HepG2 (cell line): Measurements from ENCODE around the gene ANO10. TPM values are rescaled to one million over a fixed set of nuclear protein-coding genes. Genes with fewer than 3 reads are reported as not detected.

ENCODE experiments used
- ATAC-seq: fragments of 200-7000 bp; cut with Tn5 transposase; 3 replicates; pipeline ENCODE4 v1.9.1; 2020; ENCODE audit warnings: mild to moderate bottlenecking, moderate library complexity
- BruUV-seq: library from RNA; stranded (reverse); fragments of 400-500 nt; replicated peaks from 2 replicates; lab custom pipeline; 2021; lab: Mats Ljungman, UMichigan
- CTCF ChIA-PET: fragments of 300-600 bp; formaldehyde crosslinking; extraction: SDS; loops from one replicate; lab custom pipeline; 2021; ENCODE audit warnings: low total read pairs, inconsistent platforms, low intra/inter-chr PET ratio; lab: Yijun Ruan, JAX
- POLR2A ChIA-PET: fragments of 350-600 bp; sonication (Branson Sonifier 250); formaldehyde crosslinking; loops from one replicate; lab custom pipeline; 2020; ENCODE audit warnings: antibody characterized with exemption, inconsistent platforms; lab: Yijun Ruan, JAX
- DNase-seq: peaks from one replicate; pipeline ENCODE4 v3.0.0-alpha.2; 2015; ENCODE audit warnings: low spot score
- FAIRE-seq: peaks from 3 replicates; lab custom pipeline; 2011; peaks lifted over from hg19 to GRCh38; lab: Jason Lieb, UNC
- H2AFZ ChIP-seq: one replicate; pipeline ENCODE4 v1.6.1; 2011; ENCODE audit warnings: low read length, inconsistent platforms
- H3K27ac ChIP-seq: fragments of 300-600 bp; 3 replicates; pipeline ENCODE4 v1.8.0; 2011; ENCODE audit warnings: mixed run types, mild to moderate bottlenecking, mixed read lengths, low read length, inconsistent platforms; ENCODE audit not compliant: insufficient read depth; ENCODE audit errors: extremely low read length
- H3K27me3 ChIP-seq, 2 experiments: fragments of 200-600 bp in 1 of 2; 2 replicates in 1 of 2; 3 replicates in 1 of 2; pipeline versions ENCODE4 v1.6.0 to v1.8.0; 2011; ENCODE audit warnings: low read length in 2 of 2, mild to moderate bottlenecking in 2 of 2, moderate library complexity in 2 of 2, inconsistent platforms in 1 of 2; ENCODE audit not compliant: insufficient read depth in 2 of 2, control insufficient read depth in 1 of 2
- H3K36me3 ChIP-seq, 2 experiments: fragments of 200-600 bp in 1 of 2; replicated peaks in 1 of 2; 2 replicates in 1 of 2; 3 replicates in 1 of 2; pipeline versions ENCODE4 v1.5.1 to v1.8.0; 2011; ENCODE audit warnings: low read length in 2 of 2, inconsistent platforms in 1 of 2; ENCODE audit not compliant: insufficient read depth in 2 of 2, control insufficient read depth in 1 of 2
- H3K4me1 ChIP-seq: 2 replicates; pipeline ENCODE4 v1.5.1; 2012; ENCODE audit warnings: low read length, inconsistent platforms; ENCODE audit not compliant: insufficient read depth
- H3K4me2 ChIP-seq: 2 replicates; pipeline ENCODE4 v1.6.0; 2011; ENCODE audit warnings: low read depth, low read length, inconsistent platforms
- H3K4me3 ChIP-seq, 3 experiments: fragments of 200-600 bp in 1 of 3; sonication (generic), shearing (Covaris generic) in 1 of 3; replicated peaks in 1 of 3; 2 replicates each; pipeline ENCODE4 v1.5.1; 2011 to 2016; ENCODE audit warnings: low read length in 3 of 3, inconsistent platforms in 2 of 3, low read depth in 2 of 3, mild to moderate bottlenecking in 2 of 3, control low read depth in 1 of 3, mixed read lengths in 1 of 3; ENCODE audit not compliant: insufficient read depth in 1 of 3
- H3K79me2 ChIP-seq: one replicate; pipeline ENCODE4 v1.6.1; 2011; ENCODE audit warnings: low read length, inconsistent platforms; ENCODE audit not compliant: insufficient read depth
- H3K9ac ChIP-seq: 2 replicates; pipeline ENCODE4 v1.6.0; 2011; ENCODE audit warnings: mild to moderate bottlenecking, low read depth, low read length, inconsistent platforms; ENCODE audit not compliant: insufficient read depth
- H3K9me3 ChIP-seq: 2 replicates; pipeline ENCODE4 v1.5.1; 2012; ENCODE audit warnings: mild to moderate bottlenecking, low read length
- H4K20me1 ChIP-seq: 2 replicates; pipeline ENCODE4 v1.6.0; 2011; ENCODE audit warnings: inconsistent platforms, mild to moderate bottlenecking, low read length, moderate library complexity; ENCODE audit not compliant: insufficient read depth
- CREM ChIP-seq, 2 experiments: sonication (generic) in 1 of 2; formaldehyde crosslinking in 1 of 2; IDR thresholded peaks; 2 replicates each; pipeline versions ENCODE4 v1.4.0 to v1.6.1; 2016 to 2020; ENCODE audit warnings: antibody characterized with exemption in 1 of 2, mild to moderate bottlenecking in 1 of 2, missing genetic modification reagents in 1 of 2
- FOSL1 ChIP-seq: sonication (generic); formaldehyde crosslinking; IDR thresholded peaks from 2 replicates; pipeline ENCODE4 v1.9.0; 2021; ENCODE audit warnings: missing genetic modification reagents, borderline replicate concordance
- HOXA5 ChIP-seq: sonication (generic); formaldehyde crosslinking; IDR thresholded peaks from 2 replicates; pipeline ENCODE4 v1.4.0; 2020; ENCODE audit warnings: missing genetic modification reagents
- KDM5B ChIP-seq: sonication (generic); formaldehyde crosslinking; IDR thresholded peaks from 2 replicates; pipeline ENCODE4 v1.4.0; 2020; ENCODE audit warnings: missing genetic modification reagents, mild to moderate bottlenecking, borderline replicate concordance
- NAIF1 ChIP-seq: sonication (generic); formaldehyde crosslinking; IDR thresholded peaks from 2 replicates; pipeline ENCODE4 v1.5.0; 2020; ENCODE audit warnings: mild to moderate bottlenecking, missing genetic modification reagents, borderline replicate concordance
- POLR2AphosphoS5 ChIP-seq: IDR thresholded peaks from 2 replicates; pipeline ENCODE4 v1.6.1; 2012; ENCODE audit warnings: low read depth, low read length
- YEATS4 ChIP-seq: sonication (generic); formaldehyde crosslinking; IDR thresholded peaks from 2 replicates; pipeline ENCODE4 v1.4.0; 2020; ENCODE audit warnings: missing genetic modification reagents, borderline replicate concordance
- ZFP82 ChIP-seq: sonication (generic); formaldehyde crosslinking; IDR thresholded peaks from 2 replicates; pipeline ENCODE4 v1.5.1; 2020; ENCODE audit warnings: mild to moderate bottlenecking, missing genetic modification reagents, borderline replicate concordance
- ZNF160 ChIP-seq: sonication (generic); formaldehyde crosslinking; IDR thresholded peaks from 2 replicates; pipeline ENCODE4 v1.8.0; 2022; ENCODE audit warnings: mild to moderate bottlenecking, inconsistent platforms, missing genetic modification reagents
- ZNF317 ChIP-seq: sonication (generic); formaldehyde crosslinking; IDR thresholded peaks from 2 replicates; pipeline ENCODE4 v1.5.0; 2020; ENCODE audit warnings: mild to moderate bottlenecking, missing genetic modification reagents
- ZNF501 ChIP-seq: sonication (generic); formaldehyde crosslinking; IDR thresholded peaks from 2 replicates; pipeline ENCODE4 v1.5.1; 2020; ENCODE audit warnings: mild to moderate bottlenecking, moderate library complexity, missing genetic modification reagents
- ZNF572 ChIP-seq: sonication (generic); formaldehyde crosslinking; IDR thresholded peaks from 2 replicates; pipeline ENCODE4 v1.5.1; 2020; ENCODE audit warnings: mild to moderate bottlenecking, missing genetic modification reagents
- ZNF672 ChIP-seq: sonication (generic); formaldehyde crosslinking; IDR thresholded peaks from 2 replicates; pipeline ENCODE4 v1.8.1; 2022; ENCODE audit warnings: missing genetic modification reagents
- WGBS: methylation state at CpG from one replicate; pipeline ENCODE4 v1.1.6; 2017; ENCODE audit warnings: low lambda C conversion rate; 5-methylcytosine and 5-hydroxymethylcytosine counted together
- in situ Hi-C: cut with HindIII; loops from 2 replicates; pipeline ENCODE4 v1.10.0; 2017; ENCODE audit warnings: low pct_unique_long_range_greater_than_20kb; ENCODE audit not compliant: extremely low pct_ligation_motif_present
- intact Hi-C: fragments of 100-400 bp; cut with micrococcal nuclease; formaldehyde crosslinking; loops from one replicate; pipeline ENCODE4 v1.10.0; 2022; ENCODE audit not compliant: unreplicated experiment
- polyA plus RNA-seq, 8 experiments: library from polyadenylated mRNA; depleted of rRNA in 3 of 8; stranded (reverse) in 7 of 8; unstranded in 1 of 8; fragments of >200 nt; fragmentation: Illumina TruSeq in 4 of 8; extraction: Trizol in 4 of 8; gene quantifications; 2 replicates each; pipeline versions ENCODE4 v1.2.1 to v1.2.3, GENCODE V29; 2011 to 2016; ENCODE audit warnings: low read depth in 4 of 8, missing spikeins in 1 of 8, mixed read lengths in 1 of 8; ENCODE audit not compliant: insufficient read depth in 1 of 8
- total RNA-seq, 5 experiments: library from RNA; depleted of rRNA; stranded (reverse); fragments of >200 nt; fragmentation: Illumina TruSeq; extraction: Trizol; gene quantifications; 2 replicates each; pipeline ENCODE4 v1.2.3, GENCODE V29; 2016; ENCODE audit warnings: low read depth in 1 of 5
- TF ChIP-seq, protein P1 (sequence below): sonication (generic); formaldehyde crosslinking; IDR thresholded peaks from 2 replicates; pipeline ENCODE4 v1.5.1; 2020; ENCODE audit warnings: mild to moderate bottlenecking, missing genetic modification reagents
- TF ChIP-seq, protein P2 (sequence below): IDR thresholded peaks from 2 replicates; pipeline ENCODE4 v1.6.1; 2018; ENCODE audit warnings: missing genetic modification reagents

Gene ANO10
- total and polyA plus RNA-seq, 2 of the 13 experiments (the other 11 are each of a cell fraction or from before 2014, with no cell fraction given), result 10.4 to 13.1 TPM

DNA sequence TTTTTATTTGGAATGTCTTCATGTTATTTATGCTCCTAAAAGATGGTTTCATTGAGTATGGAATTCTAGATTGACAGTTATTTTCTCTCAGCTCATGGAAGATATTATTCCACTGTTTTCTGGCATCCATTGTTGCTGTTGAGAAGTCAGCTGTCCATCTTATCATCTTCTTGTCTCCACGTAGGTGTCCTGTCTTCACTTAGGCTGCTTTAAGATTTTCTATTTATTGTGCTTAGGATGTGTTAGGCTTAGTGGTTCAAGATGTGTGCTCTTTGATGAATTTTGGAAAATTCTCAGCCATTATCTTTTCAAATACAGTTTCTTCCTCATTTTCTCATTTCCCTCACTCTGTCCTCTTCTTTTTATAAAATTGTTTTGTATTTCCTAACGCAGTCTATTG is 283.5 kb downstream of the ANO10 start:
- H2AFZ ChIP-seq, result no peak overlapping the region
- H3K4me2 ChIP-seq, result no peak overlapping the region
- peaks cover 23 to 70% of the 10 kb centered on the region in 2 experiments for H3K36me3 ChIP-seq
- ATAC-seq (no peak), DNase-seq (no peak)
- H3K27ac ChIP-seq, result no peak overlapping the region
- no peaks in the 10 kb centered on the region for H3K27me3 ChIP-seq
- H3K79me2 ChIP-seq, result peaks cover 17% of the 10 kb centered on the region
- TF ChIP-seq ZNF572, result no peak
- TF ChIP-seq, protein P1, sequence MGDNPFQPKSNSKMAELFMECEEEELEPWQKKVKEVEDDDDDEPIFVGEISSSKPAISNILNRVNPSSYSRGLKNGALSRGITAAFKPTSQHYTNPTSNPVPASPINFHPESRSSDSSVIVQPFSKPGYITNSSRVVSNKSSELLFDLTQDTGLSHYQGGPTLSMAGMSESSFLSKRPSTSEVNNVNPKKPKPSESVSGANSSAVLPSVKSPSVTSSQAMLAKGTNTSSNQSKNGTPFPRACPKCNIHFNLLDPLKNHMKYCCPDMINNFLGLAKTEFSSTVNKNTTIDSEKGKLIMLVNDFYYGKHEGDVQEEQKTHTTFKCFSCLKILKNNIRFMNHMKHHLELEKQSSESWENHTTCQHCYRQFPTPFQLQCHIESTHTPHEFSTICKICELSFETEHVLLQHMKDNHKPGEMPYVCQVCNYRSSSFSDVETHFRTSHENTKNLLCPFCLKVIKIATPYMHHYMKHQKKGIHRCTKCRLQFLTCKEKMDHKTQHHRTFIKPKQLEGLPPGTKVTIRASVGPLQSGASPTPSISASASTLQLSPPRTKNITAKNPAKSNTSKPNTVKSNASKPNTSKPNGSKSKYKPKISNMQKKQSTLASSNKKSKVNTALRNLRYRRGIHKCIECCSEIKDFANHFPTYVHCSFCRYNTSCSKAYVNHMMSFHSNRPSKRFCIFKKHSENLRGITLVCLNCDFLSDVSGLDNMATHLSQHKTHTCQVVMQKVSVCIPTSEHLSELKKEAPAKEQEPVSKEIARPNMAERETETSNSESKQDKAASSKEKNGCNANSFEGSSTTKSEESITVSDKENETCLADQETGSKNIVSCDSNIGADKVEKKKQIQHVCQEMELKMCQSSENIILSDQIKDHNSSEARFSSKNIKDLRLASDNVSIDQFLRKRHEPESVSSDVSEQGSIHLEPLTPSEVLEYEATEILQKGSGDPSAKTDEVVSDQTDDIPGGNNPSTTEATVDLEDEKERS (CRISPR knock-in tag), result 0 out of 2 replicates have a peak, but pooled peaks have one; percentile 75
- peak; percentile 100 for TF ChIP-seq ZNF317 (CRISPR knock-in tag)
- TF ChIP-seq, all 625 proteins: peak for 2
- Histone ChIP-seq H3K9ac (no peak overlapping the region), H3K4me1 (no peaks in the 10 kb centered on the region), H3K4me3 (no peak overlapping the region), H3K9me3 (peaks cover 22% of the 10 kb centered on the region), H4K20me1 (no peaks in the 10 kb centered on the region)
- in situ Hi-C loops, result no loop called here
- no peak for FAIRE-seq
- WGBS, result 91% methylated on average over 2 of the region's 2 CpGs
- ChIA-PET CTCF (no interaction called here), POLR2A (no interaction called here)
- BruUV-seq, result no TSS peak
- intact Hi-C loops, result loop anchor here (5.0 kb wide), 1 partner anchor 51 kb away; the partner anchor contains the start of gene SNRK

DNA sequence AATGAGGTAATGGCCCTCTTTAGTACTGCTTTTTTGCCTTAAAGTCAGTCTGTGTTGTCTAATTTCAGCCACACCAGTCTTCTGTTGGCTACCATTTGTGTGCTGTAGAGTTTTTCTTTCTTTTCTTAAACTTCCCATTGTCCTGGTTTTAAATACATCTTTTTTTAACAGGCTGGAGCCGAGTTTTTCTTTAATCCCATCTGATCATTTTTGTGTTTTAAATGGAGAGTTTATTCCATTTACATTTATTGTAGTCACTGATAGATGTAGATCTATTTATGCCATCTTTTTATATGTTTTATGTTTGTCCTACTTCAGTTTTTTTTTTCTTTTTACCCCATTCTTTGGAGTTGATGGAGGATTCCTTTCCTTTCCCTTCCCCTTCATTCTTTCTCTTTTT is 286.0 kb downstream of the ANO10 start:
- H3K27me3 ChIP-seq, result no peaks in the 10 kb centered on the region
- no peaks in the 10 kb centered on the region for H3K4me1 ChIP-seq
- peaks cover 22% of the 10 kb centered on the region for H3K9me3 ChIP-seq
- H3K27ac ChIP-seq, result no peak overlapping the region
- in situ Hi-C loops (no loop called here), intact Hi-C loops (loop anchor here (5.0 kb wide), 1 partner anchor 48 kb away; the partner anchor contains the start of gene SNRK)
- CTCF ChIA-PET, result no interaction called here
- H3K9ac ChIP-seq, result no peak overlapping the region
- no peak overlapping the region for H3K4me2 ChIP-seq
- H4K20me1 ChIP-seq, result peaks cover 9% of the 10 kb centered on the region; the same call in 1 of the 2 replicates
- peaks cover 15 to 61% of the 10 kb centered on the region in 2 experiments for H3K36me3 ChIP-seq
- no peak overlapping the region for H2AFZ ChIP-seq
- POLR2A ChIA-PET, result no interaction called here
- 95% methylated on average over 1 of the region's 1 CpG for WGBS
- no peak overlapping the region for H3K4me3 ChIP-seq
- ATAC-seq (no peak), FAIRE-seq (no peak), DNase-seq (no peak)
- no TSS peak for BruUV-seq
- H3K79me2 ChIP-seq, result peaks cover 31% of the 10 kb centered on the region
- TF ChIP-seq NAIF1 (CRISPR knock-in tag), result no peak
- TF ChIP-seq ZNF501 (CRISPR knock-in tag), result no peak
- TF ChIP-seq POLR2AphosphoS5, result no peak
- TF ChIP-seq ZNF672, result no peak
- no peak for TF ChIP-seq CREM (IDR thresholded peaks at IDR 0.05)
- no peak for TF ChIP-seq CREM (CRISPR knock-in tag; IDR thresholded peaks at IDR 0.05)
- TF ChIP-seq YEATS4, result no peak
- TF ChIP-seq ZFP82 (CRISPR knock-in tag), result no peak
- no peak for TF ChIP-seq FOSL1 (CRISPR knock-in tag)
- no peak for TF ChIP-seq HOXA5 (CRISPR knock-in tag)
- TF ChIP-seq ZNF160, result no peak
- TF ChIP-seq KDM5B (CRISPR knock-in tag), result no peak
- TF ChIP-seq, protein P2, sequence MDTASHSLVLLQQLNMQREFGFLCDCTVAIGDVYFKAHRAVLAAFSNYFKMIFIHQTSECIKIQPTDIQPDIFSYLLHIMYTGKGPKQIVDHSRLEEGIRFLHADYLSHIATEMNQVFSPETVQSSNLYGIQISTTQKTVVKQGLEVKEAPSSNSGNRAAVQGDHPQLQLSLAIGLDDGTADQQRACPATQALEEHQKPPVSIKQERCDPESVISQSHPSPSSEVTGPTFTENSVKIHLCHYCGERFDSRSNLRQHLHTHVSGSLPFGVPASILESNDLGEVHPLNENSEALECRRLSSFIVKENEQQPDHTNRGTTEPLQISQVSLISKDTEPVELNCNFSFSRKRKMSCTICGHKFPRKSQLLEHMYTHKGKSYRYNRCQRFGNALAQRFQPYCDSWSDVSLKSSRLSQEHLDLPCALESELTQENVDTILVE (CRISPR knock-in tag), result no peak
